ENCODE data around the gene ATP2A2.

The ATP2A2 gene

DNA sequence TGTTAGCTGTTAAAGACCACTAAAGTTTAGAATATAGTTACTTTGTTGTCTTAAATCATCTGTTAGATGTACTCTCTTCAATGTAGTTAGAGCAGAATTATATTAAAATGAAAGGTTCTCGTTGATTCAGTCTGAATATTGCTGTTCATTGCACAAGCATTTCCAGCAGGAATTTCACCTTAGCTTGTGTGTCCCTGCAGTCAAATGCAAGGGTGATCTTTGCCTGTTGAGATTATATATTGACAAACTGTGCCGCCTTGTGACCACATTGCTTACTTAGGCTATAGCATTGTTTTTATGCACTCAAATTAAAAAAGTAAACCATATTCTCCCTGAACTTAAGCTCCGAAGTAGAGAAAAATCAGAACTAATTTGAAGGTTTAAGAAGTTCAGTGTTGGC lies 39.5 kb downstream of the ATP2A2 start:
- no peak overlapping the region for H3K9ac ChIP-seq (ENCODE audit: low read depth, low read length, poor library complexity)
- H3K18ac ChIP-seq (ENCODE audit: low read length) = no peak overlapping the region
- no peak for DNase-seq (ENCODE audit: low spot score)
- H4K91ac ChIP-seq (ENCODE audit: low read depth, low read length, poor library complexity) = no peak overlapping the region
- no peak overlapping the region for H4K8ac ChIP-seq (ENCODE audit: low read depth, low read length)
- H3K4me3 ChIP-seq (ENCODE audit: low read length in 2 of 2) = no peak overlapping the region
- no peak overlapping the region for H3K14ac ChIP-seq (ENCODE audit: low read length)
- WGBS, 2 donors (ENCODE audit: extremely low coverage in 2 of 2, insufficient read length in 2 of 2, insufficient replicate concordance in 1 of 2) = no CpG with 5 or more reads among the region's 3 CpGs
- no peak overlapping the region for H3K4ac ChIP-seq (ENCODE audit: low read length)
- H2BK120ac ChIP-seq (ENCODE audit: low read depth, low read length) = no peak overlapping the region
- H2AK5ac ChIP-seq (ENCODE audit: low read depth, low read length) = no peak overlapping the region
- H3K27ac ChIP-seq (replicated peaks; ENCODE audit: low read length) = no peak overlapping the region
- no peak overlapping the region for H2AFZ ChIP-seq (ENCODE audit: low read length)
- H3K23ac ChIP-seq (ENCODE audit: low read depth, low read length, poor library complexity) = no peak overlapping the region
- peaks cover 5 to 89% of the 10 kb centered on the region in 2 donors for H3K36me3 ChIP-seq (replicated peaks in 1 of 2; ENCODE audit: control insufficient read depth in 2 of 2, insufficient read depth in 2 of 2, low read length in 2 of 2)
- no peak overlapping the region for H3K4me2 ChIP-seq (ENCODE audit: insufficient read depth, low read length, poor library complexity, severe bottlenecking)
- H3K79me1 ChIP-seq (ENCODE audit: low read depth, low read length) = no peaks in the 10 kb centered on the region
- no peaks in the 10 kb centered on the region for H3K4me1 ChIP-seq (ENCODE audit: control insufficient read depth in 2 of 2, insufficient read depth in 1 of 2, low read depth in 1 of 2, low read length in 2 of 2)
- H3K9me3 ChIP-seq (replicated peaks in 1 of 2; ENCODE audit: control insufficient read depth in 2 of 2, insufficient read depth in 1 of 2, low read depth in 1 of 2, low read length in 2 of 2) = no peaks in the 10 kb centered on the region
- H3K27me3 ChIP-seq (ENCODE audit: control insufficient read depth in 3 of 3, insufficient read depth in 3 of 3, low read depth in 1 of 3, low read length in 3 of 3) = no peaks in the 10 kb centered on the region
- no peak overlapping the region for H2BK5ac ChIP-seq (ENCODE audit: low read length)
- H2BK12ac ChIP-seq (ENCODE audit: low read length) = no peak overlapping the region
- H2BK15ac ChIP-seq (ENCODE audit: low read length) = no peak overlapping the region

DNA sequence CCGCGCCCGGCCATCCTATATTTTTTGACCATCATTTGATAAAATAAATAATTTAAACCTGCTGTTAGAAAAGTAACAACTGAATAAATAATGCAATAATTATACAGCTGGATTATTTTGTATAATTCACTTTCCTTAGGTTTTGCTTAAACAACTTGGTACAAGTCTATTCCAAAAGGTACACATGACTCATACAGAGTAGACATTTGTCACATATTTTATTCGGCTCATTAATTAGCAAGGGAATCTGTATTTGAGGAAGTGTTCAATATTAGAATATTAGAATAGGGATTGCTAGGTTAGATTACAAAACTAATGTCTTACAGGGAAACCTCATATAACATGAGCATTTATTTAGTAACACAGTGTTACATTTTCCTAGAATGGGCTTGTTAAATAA lies 48.7 kb downstream of the ATP2A2 start:
- Histone ChIP-seq H2BK15ac (ENCODE audit: low read length) (no peak overlapping the region), H3K4me3 (ENCODE audit: low read length in 2 of 2) (no peak overlapping the region), H2AK5ac (ENCODE audit: low read depth, low read length) (no peak overlapping the region), H4K91ac (ENCODE audit: low read depth, low read length, poor library complexity) (no peak overlapping the region), H3K4ac (ENCODE audit: low read length) (no peak overlapping the region), H3K9me3 (replicated peaks in 1 of 2; ENCODE audit: control insufficient read depth in 2 of 2, insufficient read depth in 1 of 2, low read depth in 1 of 2, low read length in 2 of 2) (no peaks in the 10 kb centered on the region), H3K27me3 (ENCODE audit: control insufficient read depth in 3 of 3, insufficient read depth in 3 of 3, low read depth in 1 of 3, low read length in 3 of 3) (no peaks in the 10 kb centered on the region), H3K9ac (ENCODE audit: low read depth, low read length, poor library complexity) (no peak overlapping the region), H4K8ac (ENCODE audit: low read depth, low read length) (no peak overlapping the region), H3K4me2 (ENCODE audit: insufficient read depth, low read length, poor library complexity, severe bottlenecking) (no peak overlapping the region), H2BK120ac (ENCODE audit: low read depth, low read length) (no peak overlapping the region), H2BK5ac (ENCODE audit: low read length) (no peak overlapping the region), H3K36me3 (replicated peaks in 1 of 2; ENCODE audit: control insufficient read depth in 2 of 2, insufficient read depth in 2 of 2, low read length in 2 of 2) (peaks cover 26 to 98% of the 10 kb centered on the region in 2 donors), H3K79me1 (ENCODE audit: low read depth, low read length) (peaks cover 2% of the 10 kb centered on the region), H3K18ac (ENCODE audit: low read length) (no peak overlapping the region), H2BK12ac (ENCODE audit: low read length) (no peak overlapping the region), H3K23ac (ENCODE audit: low read depth, low read length, poor library complexity) (no peak overlapping the region), H3K27ac (replicated peaks; ENCODE audit: low read length) (no peak overlapping the region), H3K14ac (ENCODE audit: low read length) (no peak overlapping the region), H2AFZ (ENCODE audit: low read length) (no peak overlapping the region), H3K4me1 (ENCODE audit: control insufficient read depth in 2 of 2, insufficient read depth in 1 of 2, low read depth in 1 of 2, low read length in 2 of 2) (peaks cover 0 to 6% of the 10 kb centered on the region in 2 donors)
- no CpG with 5 or more reads among the region's 4 CpGs for WGBS, 2 donors (ENCODE audit: extremely low coverage in 2 of 2, insufficient read length in 2 of 2, insufficient replicate concordance in 1 of 2)
- no peak for DNase-seq (ENCODE audit: low spot score)

DNA sequence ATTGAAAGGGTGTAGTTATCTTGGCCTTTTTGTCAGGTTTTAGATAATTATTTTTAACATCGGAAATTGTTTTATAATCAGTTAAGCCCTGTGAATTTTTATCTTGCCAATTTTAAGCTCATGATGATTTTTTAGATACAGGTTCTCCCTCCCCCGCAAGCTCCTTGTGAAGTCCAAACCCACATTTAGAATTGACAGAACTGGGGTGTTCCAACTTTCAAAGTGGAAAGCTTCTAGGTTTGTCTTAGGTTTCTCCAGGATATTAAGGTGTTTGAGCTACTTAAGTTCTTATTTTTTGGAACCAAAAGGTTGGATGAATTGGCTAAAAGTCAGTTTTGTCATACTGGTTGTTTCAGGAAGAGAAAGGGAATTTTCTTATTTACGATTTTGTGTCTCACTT lies 49.1 kb downstream of the ATP2A2 start:
- no peaks in the 10 kb centered on the region for H3K27me3 ChIP-seq (ENCODE audit: control insufficient read depth in 3 of 3, insufficient read depth in 3 of 3, low read depth in 1 of 3, low read length in 3 of 3)
- no peak overlapping the region for H3K23ac ChIP-seq (ENCODE audit: low read depth, low read length, poor library complexity)
- no peak overlapping the region for H4K8ac ChIP-seq (ENCODE audit: low read depth, low read length)
- no peak overlapping the region for H3K14ac ChIP-seq (ENCODE audit: low read length)
- no peak overlapping the region for H3K4ac ChIP-seq (ENCODE audit: low read length)
- no peak overlapping the region for H3K4me3 ChIP-seq (ENCODE audit: low read length in 2 of 2)
- H3K4me1 ChIP-seq (ENCODE audit: control insufficient read depth in 2 of 2, insufficient read depth in 1 of 2, low read depth in 1 of 2, low read length in 2 of 2) = peaks cover 0 to 6% of the 10 kb centered on the region in 2 donors
- no peak overlapping the region for H2BK120ac ChIP-seq (ENCODE audit: low read depth, low read length)
- peaks cover 2% of the 10 kb centered on the region for H3K79me1 ChIP-seq (ENCODE audit: low read depth, low read length)
- DNase-seq (ENCODE audit: low spot score) = no peak
- H2BK15ac ChIP-seq (ENCODE audit: low read length) = no peak overlapping the region
- no CpG with 5 or more reads among the region's 3 CpGs for WGBS, 2 donors (ENCODE audit: extremely low coverage in 2 of 2, insufficient read length in 2 of 2, insufficient replicate concordance in 1 of 2)
- H3K9ac ChIP-seq (ENCODE audit: low read depth, low read length, poor library complexity) = no peak overlapping the region
- H2AFZ ChIP-seq (ENCODE audit: low read length) = no peak overlapping the region
- no peak overlapping the region for H4K91ac ChIP-seq (ENCODE audit: low read depth, low read length, poor library complexity)
- no peak overlapping the region for H2AK5ac ChIP-seq (ENCODE audit: low read depth, low read length)
- H2BK5ac ChIP-seq (ENCODE audit: low read length) = no peak overlapping the region
- H3K4me2 ChIP-seq (ENCODE audit: insufficient read depth, low read length, poor library complexity, severe bottlenecking) = no peak overlapping the region
- no peaks in the 10 kb centered on the region for H3K9me3 ChIP-seq (replicated peaks in 1 of 2; ENCODE audit: control insufficient read depth in 2 of 2, insufficient read depth in 1 of 2, low read depth in 1 of 2, low read length in 2 of 2)
- H3K18ac ChIP-seq (ENCODE audit: low read length) = no peak overlapping the region
- peaks cover 30 to 98% of the 10 kb centered on the region in 2 donors for H3K36me3 ChIP-seq (replicated peaks in 1 of 2; ENCODE audit: control insufficient read depth in 2 of 2, insufficient read depth in 2 of 2, low read length in 2 of 2)
- H2BK12ac ChIP-seq (ENCODE audit: low read length) = no peak overlapping the region
- no peak overlapping the region for H3K27ac ChIP-seq (replicated peaks; ENCODE audit: low read length)

DNA sequence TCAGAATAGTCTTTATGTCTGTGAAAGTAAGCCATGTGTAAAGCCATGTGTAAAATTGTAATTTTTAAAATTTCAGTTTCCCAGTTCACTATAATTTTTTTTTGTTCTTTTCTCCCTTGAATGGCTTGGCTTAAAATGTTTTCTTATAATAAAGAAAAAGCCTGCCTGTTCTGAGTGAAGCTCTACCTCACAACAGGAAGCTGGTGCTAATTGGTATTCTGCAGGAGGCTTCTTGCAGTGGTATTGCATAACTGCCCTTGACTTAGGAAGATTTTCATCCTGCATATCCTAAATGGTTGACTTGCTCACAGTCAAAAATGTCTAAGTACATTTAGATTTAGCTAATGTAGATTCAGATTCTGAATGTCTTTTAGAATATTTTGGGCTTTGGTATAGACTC lies 49.5 kb downstream of the ATP2A2 start:
- Histone ChIP-seq H3K4me2 (ENCODE audit: insufficient read depth, low read length, poor library complexity, severe bottlenecking) (no peak overlapping the region), H2BK15ac (ENCODE audit: low read length) (no peak overlapping the region), H3K27me3 (ENCODE audit: control insufficient read depth in 3 of 3, insufficient read depth in 3 of 3, low read depth in 1 of 3, low read length in 3 of 3) (no peaks in the 10 kb centered on the region), H3K18ac (ENCODE audit: low read length) (no peak overlapping the region), H4K91ac (ENCODE audit: low read depth, low read length, poor library complexity) (no peak overlapping the region), H3K4ac (ENCODE audit: low read length) (no peak overlapping the region), H3K4me3 (ENCODE audit: low read length in 2 of 2) (no peak overlapping the region), H3K27ac (replicated peaks; ENCODE audit: low read length) (no peak overlapping the region), H2BK5ac (ENCODE audit: low read length) (no peak overlapping the region), H2AK5ac (ENCODE audit: low read depth, low read length) (no peak overlapping the region), H4K8ac (ENCODE audit: low read depth, low read length) (no peak overlapping the region), H3K9ac (ENCODE audit: low read depth, low read length, poor library complexity) (no peak overlapping the region), H3K14ac (ENCODE audit: low read length) (no peak overlapping the region), H3K36me3 (replicated peaks in 1 of 2; ENCODE audit: control insufficient read depth in 2 of 2, insufficient read depth in 2 of 2, low read length in 2 of 2) (peaks cover 34 to 98% of the 10 kb centered on the region in 2 donors), H3K4me1 (ENCODE audit: control insufficient read depth in 2 of 2, insufficient read depth in 1 of 2, low read depth in 1 of 2, low read length in 2 of 2) (peaks cover 0 to 6% of the 10 kb centered on the region in 2 donors), H3K23ac (ENCODE audit: low read depth, low read length, poor library complexity) (no peak overlapping the region), H3K79me1 (ENCODE audit: low read depth, low read length) (peaks cover 2% of the 10 kb centered on the region), H3K9me3 (replicated peaks in 1 of 2; ENCODE audit: control insufficient read depth in 2 of 2, insufficient read depth in 1 of 2, low read depth in 1 of 2, low read length in 2 of 2) (no peaks in the 10 kb centered on the region), H2AFZ (ENCODE audit: low read length) (no peak overlapping the region), H2BK120ac (ENCODE audit: low read depth, low read length) (no peak overlapping the region), H2BK12ac (ENCODE audit: low read length) (no peak overlapping the region)
- no peak for DNase-seq (ENCODE audit: low spot score)

Data from neuronal stem cell (in vitro differentiated cells).